Hepatocyte (in vitro differentiated cells): ENCODE measurements around the gene PSMD8. TPM values are rescaled to one million over a fixed set of nuclear protein-coding genes. Genes with fewer than 3 reads are reported as not detected.
A peak's percentile ranks its signal among the peaks of the same experiment; 100 is the strongest.

Source experiments
- DNase-seq: peaks from one replicate; pipeline ENCODE4 v3.0.0-alpha.2; 2016; ENCODE audit warnings: low spot score
- H2AFZ ChIP-seq: fragments of 200-600 bp; sonication (generic); 2 replicates; pipeline ENCODE4 v1.6.0; 2016; ENCODE audit warnings: antibody characterized with exemption, mild to moderate bottlenecking
- H3K27ac ChIP-seq: fragments of 200-600 bp; sonication (generic); 2 replicates; pipeline ENCODE4 v1.5.1; 2016; ENCODE audit warnings: mild to moderate bottlenecking
- H3K27me3 ChIP-seq: fragments of 200-600 bp; sonication (generic); 2 replicates; pipeline ENCODE4 v1.6.1; 2016
- H3K36me3 ChIP-seq: fragments of 200-600 bp; sonication (generic); replicated peaks from 2 replicates; pipeline ENCODE4 v1.5.1; 2016; ENCODE audit warnings: low read depth; ENCODE audit not compliant: insufficient read depth
- H3K4me1 ChIP-seq: fragments of 200-600 bp; sonication (generic); 2 replicates; pipeline ENCODE4 v1.5.1; 2016; ENCODE audit warnings: mild to moderate bottlenecking, moderate library complexity; ENCODE audit not compliant: insufficient read depth
- H3K4me2 ChIP-seq: fragments of 200-600 bp; sonication (generic); 2 replicates; pipeline ENCODE4 v1.6.0; 2016
- H3K4me3 ChIP-seq: fragments of 200-600 bp; sonication (generic); 2 replicates; pipeline ENCODE4 v1.5.1; 2016; ENCODE audit warnings: mild to moderate bottlenecking
- H3K79me2 ChIP-seq: fragments of 200-600 bp; sonication (generic); 2 replicates; pipeline ENCODE4 v1.6.0; 2017; ENCODE audit warnings: mild to moderate bottlenecking
- H3K9me2 ChIP-seq: fragments of 200-600 bp; sonication (generic); replicated peaks from 2 replicates; pipeline ENCODE4 v1.6.0; 2017; ENCODE audit warnings: mild to moderate bottlenecking; ENCODE audit not compliant: insufficient read depth
- H3K9me3 ChIP-seq: fragments of 200-600 bp; sonication (generic); 2 replicates; pipeline ENCODE4 v1.5.1; 2016; ENCODE audit warnings: low read depth, mild to moderate bottlenecking
- H4K20me1 ChIP-seq: fragments of 200-600 bp; sonication (generic); 2 replicates; pipeline ENCODE4 v1.6.0; 2016; ENCODE audit warnings: mild to moderate bottlenecking; ENCODE audit not compliant: insufficient read depth, poor library complexity, severe bottlenecking
- EZH2 ChIP-seq: fragments of 200-600 bp; sonication (generic); IDR thresholded peaks from 2 replicates; pipeline ENCODE4 v1.6.1; 2016; ENCODE audit warnings: antibody characterized with exemption, mild to moderate bottlenecking, borderline replicate concordance
- EZH2phosphoT487 ChIP-seq: fragments of 200-600 bp; sonication (generic); IDR thresholded peaks from one replicate; pipeline ENCODE4 v1.6.1; 2018; ENCODE audit warnings: antibody characterized with exemption, mild to moderate bottlenecking, low read depth, moderate library complexity; ENCODE audit not compliant: unreplicated experiment, severe bottlenecking
- WGBS: methylation state at CpG from one replicate; pipeline ENCODE4 v1.1.6; 2016; ENCODE audit warnings: low lambda C conversion rate; ENCODE audit errors: missing lambda C conversion rate; 5-methylcytosine and 5-hydroxymethylcytosine counted together
- polyA plus RNA-seq: library from polyadenylated mRNA; unstranded; fragments of >200 nt; fragmentation: Nextera tagmentation; extraction: Ambion mirVana; gene quantifications from 2 replicates; pipeline ENCODE4 v1.2.1, GENCODE V29; 2016
- total RNA-seq: library from RNA; depleted of rRNA; stranded (reverse); fragments of >200 nt; gene quantifications from 2 replicates; pipeline ENCODE4 v1.2.3, GENCODE V29; 2014
- TF ChIP-seq, protein P1 (sequence below): fragments of 200-600 bp; sonication (generic); IDR thresholded peaks from 2 replicates; pipeline ENCODE4 v1.5.1; 2016; ENCODE audit warnings: antibody characterized with exemption, mild to moderate bottlenecking; ENCODE audit not compliant: poor library complexity

Gene PSMD8
- total and polyA plus RNA-seq, 2 experiments from 2014 or later = 250 to 278 TPM

DNA sequence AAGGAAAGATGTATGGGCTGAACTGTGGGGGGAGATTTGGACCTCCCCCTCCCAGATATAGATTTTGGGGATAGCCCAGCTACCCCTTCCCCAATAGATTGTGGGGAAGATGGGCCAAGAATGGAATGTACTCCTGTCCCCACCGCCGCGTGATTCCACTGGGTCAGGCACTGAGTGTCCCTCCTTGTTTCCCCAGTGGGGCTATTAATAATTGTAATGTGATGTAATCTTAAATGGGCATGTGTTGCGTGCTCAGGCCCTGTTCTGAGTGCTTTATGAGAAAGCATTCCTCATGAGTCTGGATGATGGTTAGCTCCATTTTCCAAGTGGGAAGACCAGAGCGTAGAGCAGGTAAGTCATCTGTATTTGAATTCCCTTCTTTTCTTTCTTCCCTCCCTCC is 1.4 kb downstream of the PSMD8 start:
- Histone ChIP-seq H3K4me1 (peaks cover 10% of the 10 kb centered on the region), H2AFZ (no peak overlapping the region), H3K27me3 (no peaks in the 10 kb centered on the region), H3K9me2 (no peaks in the 10 kb centered on the region), H3K9me3 (no peaks in the 10 kb centered on the region), H3K27ac (peak overlapping the region; percentile 94), H3K4me2 (peak overlapping the region; percentile 94), H4K20me1 (peaks cover 28% of the 10 kb centered on the region), H3K79me2 (peaks cover 44% of the 10 kb centered on the region), H3K4me3 (peak overlapping the region; percentile 65), H3K36me3 (no peaks in the 10 kb centered on the region)
- TF ChIP-seq, protein P1, sequence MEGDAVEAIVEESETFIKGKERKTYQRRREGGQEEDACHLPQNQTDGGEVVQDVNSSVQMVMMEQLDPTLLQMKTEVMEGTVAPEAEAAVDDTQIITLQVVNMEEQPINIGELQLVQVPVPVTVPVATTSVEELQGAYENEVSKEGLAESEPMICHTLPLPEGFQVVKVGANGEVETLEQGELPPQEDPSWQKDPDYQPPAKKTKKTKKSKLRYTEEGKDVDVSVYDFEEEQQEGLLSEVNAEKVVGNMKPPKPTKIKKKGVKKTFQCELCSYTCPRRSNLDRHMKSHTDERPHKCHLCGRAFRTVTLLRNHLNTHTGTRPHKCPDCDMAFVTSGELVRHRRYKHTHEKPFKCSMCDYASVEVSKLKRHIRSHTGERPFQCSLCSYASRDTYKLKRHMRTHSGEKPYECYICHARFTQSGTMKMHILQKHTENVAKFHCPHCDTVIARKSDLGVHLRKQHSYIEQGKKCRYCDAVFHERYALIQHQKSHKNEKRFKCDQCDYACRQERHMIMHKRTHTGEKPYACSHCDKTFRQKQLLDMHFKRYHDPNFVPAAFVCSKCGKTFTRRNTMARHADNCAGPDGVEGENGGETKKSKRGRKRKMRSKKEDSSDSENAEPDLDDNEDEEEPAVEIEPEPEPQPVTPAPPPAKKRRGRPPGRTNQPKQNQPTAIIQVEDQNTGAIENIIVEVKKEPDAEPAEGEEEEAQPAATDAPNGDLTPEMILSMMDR = no peak
- TF ChIP-seq EZH2phosphoT487 (no peak), EZH2 (no peak)
- DNase-seq = no peak
- 79% methylated on average over 5 of the region's 5 CpGs for WGBS

DNA sequence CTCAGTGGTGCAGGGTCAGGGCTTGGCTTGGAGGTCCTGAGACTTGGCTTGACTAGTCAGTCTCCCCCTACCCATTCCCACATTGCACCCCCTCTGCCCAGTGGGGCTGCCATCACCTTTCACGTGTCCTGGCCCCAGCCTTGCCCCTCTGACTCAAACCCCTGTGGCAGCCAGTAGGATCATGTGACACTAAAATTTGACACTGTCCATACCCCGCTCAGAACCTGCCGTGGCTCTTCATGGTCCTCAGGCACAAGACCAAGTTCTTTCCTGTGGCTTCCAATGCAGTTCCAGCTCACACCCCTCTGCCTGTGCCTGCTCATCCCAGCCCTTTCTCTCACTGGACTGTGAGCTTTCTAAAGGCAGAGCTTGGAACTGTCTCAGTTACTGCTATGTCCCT is 2.2 kb downstream of the PSMD8 start:
- Histone ChIP-seq H3K79me2 (peaks cover 44% of the 10 kb centered on the region), H3K4me1 (peaks cover 10% of the 10 kb centered on the region), H3K27me3 (no peaks in the 10 kb centered on the region), H3K36me3 (no peaks in the 10 kb centered on the region), H3K9me3 (no peaks in the 10 kb centered on the region), H3K4me3 (no peak overlapping the region), H3K27ac (no peak overlapping the region), H3K9me2 (no peaks in the 10 kb centered on the region), H2AFZ (no peak overlapping the region), H3K4me2 (peak overlapping the region; percentile 94), H4K20me1 (peaks cover 28% of the 10 kb centered on the region)
- no peak for DNase-seq
- TF ChIP-seq EZH2 (no peak), EZH2phosphoT487 (no peak)
- TF ChIP-seq, protein P1 = no peak
- WGBS = 77% methylated on average over 3 of the region's 3 CpGs

DNA sequence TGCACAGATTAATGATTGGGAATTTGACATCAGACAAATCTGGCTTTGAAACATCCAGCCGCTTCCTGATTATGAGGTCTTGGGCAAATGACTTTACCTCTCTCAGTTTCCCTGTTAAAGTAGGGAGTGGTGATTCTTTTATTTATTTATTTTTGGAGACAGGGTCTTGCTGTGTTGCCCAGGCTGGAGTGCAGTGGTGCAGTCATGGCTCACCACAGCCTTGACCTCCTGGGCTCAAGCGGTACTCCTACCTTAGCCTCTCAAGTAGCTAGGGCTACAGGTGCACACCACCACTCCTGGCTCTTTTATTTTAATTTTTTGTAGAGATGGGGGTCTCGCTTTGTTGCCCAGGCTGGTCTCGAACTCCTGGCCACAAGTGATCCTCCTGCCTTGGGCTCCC is 2.7 kb downstream of the PSMD8 start:
- Histone ChIP-seq H2AFZ (no peak overlapping the region), H3K4me3 (no peak overlapping the region), H3K9me2 (no peaks in the 10 kb centered on the region), H4K20me1 (peaks cover 28% of the 10 kb centered on the region), H3K79me2 (peaks cover 44% of the 10 kb centered on the region), H3K9me3 (no peaks in the 10 kb centered on the region), H3K27ac (no peak overlapping the region), H3K36me3 (no peaks in the 10 kb centered on the region), H3K27me3 (no peaks in the 10 kb centered on the region), H3K4me2 (peak overlapping the region; percentile 94), H3K4me1 (peaks cover 10% of the 10 kb centered on the region)
- 99% methylated on average over 4 of the region's 4 CpGs for WGBS
- DNase-seq = no peak
- TF ChIP-seq, protein P1 = no peak
- no peak for TF ChIP-seq EZH2phosphoT487
- TF ChIP-seq EZH2 = no peak

DNA sequence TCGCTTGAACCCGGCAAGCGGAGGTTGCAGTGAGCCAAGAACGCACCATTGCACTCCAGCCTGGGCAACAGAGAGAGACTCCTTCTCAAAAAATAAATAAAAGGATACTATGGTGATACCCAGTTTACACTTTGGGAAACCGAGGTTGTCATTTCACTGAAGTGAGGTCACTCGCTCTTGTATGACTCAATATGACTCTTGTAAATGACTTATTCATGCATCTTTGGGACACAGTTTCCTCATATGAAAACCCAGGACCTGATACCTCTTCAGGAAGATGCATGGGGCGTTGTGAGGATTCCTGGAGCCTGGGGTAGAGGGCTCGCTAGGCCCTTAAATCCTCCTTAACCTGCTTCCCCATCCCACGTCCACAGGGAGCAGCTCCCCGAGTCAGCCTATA is 4.5 kb downstream of the PSMD8 start:
- H3K4me3 ChIP-seq = no peak overlapping the region
- H3K27ac ChIP-seq = no peak overlapping the region
- H3K9me2 ChIP-seq = no peaks in the 10 kb centered on the region
- no peaks in the 10 kb centered on the region for H3K9me3 ChIP-seq
- peaks cover 10% of the 10 kb centered on the region for H3K4me1 ChIP-seq
- H4K20me1 ChIP-seq = peaks cover 28% of the 10 kb centered on the region
- no peak overlapping the region for H3K4me2 ChIP-seq
- no peaks in the 10 kb centered on the region for H3K27me3 ChIP-seq
- no peak overlapping the region for H2AFZ ChIP-seq
- H3K36me3 ChIP-seq = no peaks in the 10 kb centered on the region
- 98% methylated on average over 10 of the region's 10 CpGs for WGBS
- H3K79me2 ChIP-seq = peaks cover 44% of the 10 kb centered on the region
- no peak for DNase-seq
- no peak for TF ChIP-seq EZH2
- TF ChIP-seq EZH2phosphoT487 = no peak
- TF ChIP-seq, protein P1 = no peak
